DND-41 (cell line): ENCODE results near the gene DDX24.

Experiments used
- EZH2 ChIP-seq: IDR thresholded peaks from 3 replicates; pipeline ENCODE4 v1.6.1; 2012; ENCODE audit warnings: borderline replicate concordance, low read depth, mild to moderate bottlenecking, moderate library complexity, low read length, inconsistent platforms; ENCODE audit not compliant: severe bottlenecking
- TF ChIP-seq, protein P1 (sequence below): IDR thresholded peaks from 2 replicates; pipeline ENCODE4 v1.5.1; 2012; ENCODE audit warnings: borderline replicate concordance, low read length, moderate library complexity, mild to moderate bottlenecking; ENCODE audit not compliant: poor library complexity, severe bottlenecking; ENCODE audit errors: extremely low read depth

DNA sequence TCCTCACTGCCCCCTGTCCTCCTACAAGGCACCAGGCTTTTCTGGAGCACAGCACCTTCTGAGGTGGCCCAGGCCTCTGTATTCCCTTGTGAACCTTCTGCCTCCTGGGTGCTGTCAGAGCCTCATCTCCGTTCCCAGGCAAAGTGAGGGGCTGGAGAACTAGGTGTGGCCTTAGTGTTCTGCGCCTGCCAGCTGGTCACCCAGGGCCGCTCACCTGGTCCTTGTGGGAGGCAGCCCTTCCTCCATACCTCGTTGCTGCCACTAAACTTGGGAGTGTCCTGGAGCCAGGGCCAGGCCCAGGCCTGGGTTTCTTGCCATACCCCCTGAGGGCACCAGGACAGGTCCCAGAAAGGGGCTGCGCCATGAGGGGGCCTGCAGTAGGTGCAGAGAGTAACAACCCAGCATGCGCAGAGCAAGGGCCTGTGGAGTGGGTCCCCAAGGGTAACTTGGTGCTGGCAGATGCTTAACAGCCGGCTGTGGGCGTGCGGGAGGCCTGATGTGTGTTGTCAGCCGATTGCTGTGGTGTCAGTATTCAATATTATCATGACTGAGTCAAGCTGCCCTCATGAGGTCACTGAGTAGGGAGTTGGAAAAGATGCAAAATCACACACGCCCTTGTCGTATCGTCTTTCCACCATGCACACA lies 37.8 kb downstream of the DDX24 start:
- TF ChIP-seq, protein P1, sequence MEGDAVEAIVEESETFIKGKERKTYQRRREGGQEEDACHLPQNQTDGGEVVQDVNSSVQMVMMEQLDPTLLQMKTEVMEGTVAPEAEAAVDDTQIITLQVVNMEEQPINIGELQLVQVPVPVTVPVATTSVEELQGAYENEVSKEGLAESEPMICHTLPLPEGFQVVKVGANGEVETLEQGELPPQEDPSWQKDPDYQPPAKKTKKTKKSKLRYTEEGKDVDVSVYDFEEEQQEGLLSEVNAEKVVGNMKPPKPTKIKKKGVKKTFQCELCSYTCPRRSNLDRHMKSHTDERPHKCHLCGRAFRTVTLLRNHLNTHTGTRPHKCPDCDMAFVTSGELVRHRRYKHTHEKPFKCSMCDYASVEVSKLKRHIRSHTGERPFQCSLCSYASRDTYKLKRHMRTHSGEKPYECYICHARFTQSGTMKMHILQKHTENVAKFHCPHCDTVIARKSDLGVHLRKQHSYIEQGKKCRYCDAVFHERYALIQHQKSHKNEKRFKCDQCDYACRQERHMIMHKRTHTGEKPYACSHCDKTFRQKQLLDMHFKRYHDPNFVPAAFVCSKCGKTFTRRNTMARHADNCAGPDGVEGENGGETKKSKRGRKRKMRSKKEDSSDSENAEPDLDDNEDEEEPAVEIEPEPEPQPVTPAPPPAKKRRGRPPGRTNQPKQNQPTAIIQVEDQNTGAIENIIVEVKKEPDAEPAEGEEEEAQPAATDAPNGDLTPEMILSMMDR, result no peak
- no peak for TF ChIP-seq EZH2
